Activated CD4-positive, alpha-beta memory T cell treated with anti-CD3 and anti-CD28 coated beads, Interleukin-2, amount 10 ng/mL, durations not matched to agents 7 days and 5 days (primary cell): ENCODE measurements around the gene RHBDD1. TPM values are rescaled to one million over a fixed set of nuclear protein-coding genes. Genes with fewer than 3 reads are reported as not detected.

Experiments used
- CTCF ChIA-PET: fragments of 350-600 bp; sonication (Branson Sonifier 250); formaldehyde crosslinking; loops from one replicate; lab custom pipeline; 2021; ENCODE audit warnings: antibody characterized with exemption, inconsistent platforms; lab: Charles Lee
- POLR2A ChIA-PET: fragments of 350-600 bp; sonication (Branson Sonifier 250); formaldehyde crosslinking; loops from one replicate; lab custom pipeline; 2021; ENCODE audit warnings: antibody characterized with exemption; lab: Charles Lee
- DNase-seq: peaks from one replicate; pipeline ENCODE4 v3.0.0-alpha.2; 2020
- H3K27ac Mint-ChIP-seq: one replicate; pipeline ENCODE4 v1.8.0; 2021; ENCODE audit warnings: mild to moderate bottlenecking, mixed read lengths
- H3K27me3 Mint-ChIP-seq: one replicate; pipeline ENCODE4 v1.8.0; 2021; ENCODE audit warnings: mixed read lengths
- H3K36me3 Mint-ChIP-seq: one replicate; pipeline ENCODE4 v1.8.0; 2021; ENCODE audit warnings: low read depth, mixed read lengths
- H3K4me1 Mint-ChIP-seq: one replicate; pipeline ENCODE4 v1.8.0; 2021; ENCODE audit warnings: mixed read lengths
- H3K4me3 Mint-ChIP-seq: one replicate; pipeline ENCODE4 v1.8.0; 2021; ENCODE audit warnings: mild to moderate bottlenecking, mixed read lengths
- H3K9me3 Mint-ChIP-seq: one replicate; pipeline ENCODE4 v1.8.0; 2021; ENCODE audit warnings: mixed read lengths
- total RNA-seq, 2 experiments: library from RNA; stranded (reverse); gene quantifications; one replicate each; pipeline ENCODE4 v1.2.3, GENCODE V29; 2021

The RHBDD1 gene
- total RNA-seq, 2 experiments from 2014 or later = 38.1 to 43.0 TPM

- ChIA-PET CTCF (interaction anchor here (1.0 kb wide), 1 partner anchor 20 kb away, joined by 4 read pairs; no protein-coding TSS in a partner anchor), POLR2A (no interaction called here)
- no peak for DNase-seq
- Mint-ChIP-seq H3K9me3 (no peaks in the 10 kb centered on the region), H3K27me3 (no peaks in the 10 kb centered on the region), H3K4me3 (no peak overlapping the region), H3K27ac (no peak overlapping the region), H3K36me3 (peaks cover 11% of the 10 kb centered on the region), H3K4me1 (peaks cover 5% of the 10 kb centered on the region)
Observed at GRCh38 chr2:226898121-226898520, 62.3 kb downstream of the RHBDD1 start.

- ChIA-PET POLR2A (no interaction called here), CTCF (interaction anchor here (1.0 kb wide), 1 partner anchor 21 kb away, joined by 4 read pairs; no protein-coding TSS in a partner anchor)
- no peaks in the 10 kb centered on the region for H3K9me3 Mint-ChIP-seq
Observed at GRCh38 chr2:226898897-226899296, 63.0 kb downstream of the RHBDD1 start.

GRCh38 chr2:226902041-226902966 is 66.5 kb downstream of the RHBDD1 start:
- Mint-ChIP-seq H3K4me1 (peaks cover 23% of the 10 kb centered on the region), H3K4me3 (no peak overlapping the region), H3K36me3 (peaks cover 17% of the 10 kb centered on the region), H3K27ac (no peak overlapping the region), H3K27me3 (no peaks in the 10 kb centered on the region), H3K9me3 (no peaks in the 10 kb centered on the region)
- no peak for DNase-seq
- ChIA-PET POLR2A (no interaction called here), CTCF (interaction anchor here (0.9 kb wide), 1 partner anchor 11 kb away, joined by 3 read pairs; no protein-coding TSS in a partner anchor)

More at GRCh38 chr2:226898897-226899296, 63.0 kb downstream of the RHBDD1 start:
- no peak overlapping the region for H3K27ac Mint-ChIP-seq
- peaks cover 15% of the 10 kb centered on the region for H3K36me3 Mint-ChIP-seq
- no peaks in the 10 kb centered on the region for H3K27me3 Mint-ChIP-seq
- peaks cover 7% of the 10 kb centered on the region for H3K4me1 Mint-ChIP-seq
- no peak for DNase-seq
- H3K4me3 Mint-ChIP-seq = no peak overlapping the region

- Mint-ChIP-seq H3K9me3 (no peaks in the 10 kb centered on the region), H3K27me3 (no peaks in the 10 kb centered on the region), H3K4me3 (no peak overlapping the region), H3K4me1 (peaks cover 23% of the 10 kb centered on the region), H3K27ac (no peak overlapping the region), H3K36me3 (peaks cover 15% of the 10 kb centered on the region)
- POLR2A ChIA-PET = no interaction called here
- DNase-seq = no peak
- CTCF ChIA-PET = no interaction called here
Observed at GRCh38 chr2:226903179-226903578, 67.3 kb downstream of the RHBDD1 start.

- ChIA-PET POLR2A (no interaction called here), CTCF (no interaction called here)
- Mint-ChIP-seq H3K36me3 (peaks cover 21% of the 10 kb centered on the region), H3K27ac (no peak overlapping the region), H3K4me3 (no peak overlapping the region), H3K9me3 (no peaks in the 10 kb centered on the region), H3K4me1 (peaks cover 23% of the 10 kb centered on the region), H3K27me3 (no peaks in the 10 kb centered on the region)
- no peak for DNase-seq
Observed at GRCh38 chr2:226904592-226904991, 68.7 kb downstream of the RHBDD1 start.

GRCh38 chr2:226905718-226906117 is 69.9 kb downstream of the RHBDD1 start:
- Mint-ChIP-seq H3K27me3 (no peaks in the 10 kb centered on the region), H3K4me3 (no peak overlapping the region), H3K9me3 (no peaks in the 10 kb centered on the region), H3K36me3 (peaks cover 21% of the 10 kb centered on the region), H3K4me1 (peaks cover 23% of the 10 kb centered on the region), H3K27ac (no peak overlapping the region)
- DNase-seq = no peak
- ChIA-PET POLR2A (no interaction called here), CTCF (no interaction called here)

GRCh38 chr2:226906163-226906693 is 70.4 kb downstream of the RHBDD1 start:
- no peaks in the 10 kb centered on the region for H3K9me3 Mint-ChIP-seq
- H3K27me3 Mint-ChIP-seq = no peaks in the 10 kb centered on the region
- DNase-seq = no peak
- H3K4me3 Mint-ChIP-seq = no peak overlapping the region
- peaks cover 23% of the 10 kb centered on the region for H3K4me1 Mint-ChIP-seq
- peaks cover 25% of the 10 kb centered on the region for H3K36me3 Mint-ChIP-seq
- CTCF ChIA-PET = no interaction called here
- no peak overlapping the region for H3K27ac Mint-ChIP-seq
- POLR2A ChIA-PET = no interaction called here

GRCh38 chr2:226909126-226909525 is 73.3 kb downstream of the RHBDD1 start:
- no peak overlapping the region for H3K4me3 Mint-ChIP-seq
- no peak for DNase-seq
- H3K27me3 Mint-ChIP-seq = no peaks in the 10 kb centered on the region
- no peaks in the 10 kb centered on the region for H3K9me3 Mint-ChIP-seq
- H3K27ac Mint-ChIP-seq = no peak overlapping the region
- ChIA-PET CTCF (no interaction called here), POLR2A (no interaction called here)
- H3K4me1 Mint-ChIP-seq = peaks cover 19% of the 10 kb centered on the region
- H3K36me3 Mint-ChIP-seq = peaks cover 24% of the 10 kb centered on the region

GRCh38 chr2:226909836-226910235 is 74.0 kb downstream of the RHBDD1 start:
- no peak overlapping the region for H3K4me3 Mint-ChIP-seq
- H3K4me1 Mint-ChIP-seq = peaks cover 14% of the 10 kb centered on the region
- CTCF ChIA-PET = no interaction called here
- POLR2A ChIA-PET = no interaction called here
- H3K9me3 Mint-ChIP-seq = no peaks in the 10 kb centered on the region
- H3K27ac Mint-ChIP-seq = no peak overlapping the region
- DNase-seq = no peak
- no peaks in the 10 kb centered on the region for H3K27me3 Mint-ChIP-seq
- peaks cover 18% of the 10 kb centered on the region for H3K36me3 Mint-ChIP-seq

- POLR2A ChIA-PET = no interaction called here
- no peaks in the 10 kb centered on the region for H3K9me3 Mint-ChIP-seq
Observed at GRCh38 chr2:226910384-226910783, 74.5 kb downstream of the RHBDD1 start.

GRCh38 chr2:226911932-226912331 is 76.1 kb downstream of the RHBDD1 start:
- peaks cover 3% of the 10 kb centered on the region for H3K4me1 Mint-ChIP-seq
- CTCF ChIA-PET = no interaction called here
- peaks cover 15% of the 10 kb centered on the region for H3K36me3 Mint-ChIP-seq
- no peaks in the 10 kb centered on the region for H3K27me3 Mint-ChIP-seq
- no peak overlapping the region for H3K4me3 Mint-ChIP-seq
- POLR2A ChIA-PET = no interaction called here
- DNase-seq = no peak
- no peak overlapping the region for H3K27ac Mint-ChIP-seq
- no peaks in the 10 kb centered on the region for H3K9me3 Mint-ChIP-seq

More at GRCh38 chr2:226910384-226910783, 74.5 kb downstream of the RHBDD1 start:
- Mint-ChIP-seq H3K27me3 (no peaks in the 10 kb centered on the region), H3K36me3 (peaks cover 16% of the 10 kb centered on the region), H3K4me1 (peaks cover 8% of the 10 kb centered on the region), H3K4me3 (no peak overlapping the region), H3K27ac (no peak overlapping the region)
- no peak for DNase-seq
- CTCF ChIA-PET = no interaction called here

GRCh38 chr2:226913641-226914040 is 77.8 kb downstream of the RHBDD1 start:
- ChIA-PET CTCF (no interaction called here), POLR2A (no interaction called here)
- no peaks in the 10 kb centered on the region for H3K9me3 Mint-ChIP-seq
- H3K36me3 Mint-ChIP-seq = peaks cover 15% of the 10 kb centered on the region
- no peak overlapping the region for H3K4me3 Mint-ChIP-seq
- DNase-seq = no peak
- H3K27ac Mint-ChIP-seq = no peak overlapping the region
- H3K4me1 Mint-ChIP-seq = peaks cover 3% of the 10 kb centered on the region
- H3K27me3 Mint-ChIP-seq = no peaks in the 10 kb centered on the region

- Mint-ChIP-seq H3K4me1 (peaks cover 3% of the 10 kb centered on the region), H3K9me3 (no peaks in the 10 kb centered on the region), H3K27ac (no peak overlapping the region), H3K27me3 (no peaks in the 10 kb centered on the region), H3K4me3 (no peak overlapping the region), H3K36me3 (peaks cover 7% of the 10 kb centered on the region)
- POLR2A ChIA-PET = no interaction called here
- CTCF ChIA-PET = no interaction called here
- no peak for DNase-seq
Observed at GRCh38 chr2:226915846-226916360, 80.0 kb downstream of the RHBDD1 start.
